MCF 10A (cell line): ENCODE measurements around the gene LHX4. TPM values are rescaled to one million over a fixed set of nuclear protein-coding genes. Genes with fewer than 3 reads are reported as not detected.
"Not testable (repeated sequence)": the region's sequence is repeated elsewhere in the genome, so short reads cannot be mapped to it uniquely, and the experiment has no call there.

Source experiments
- BruUV-seq: library from RNA; stranded (reverse); fragments of 400-500 nt; replicated peaks from 2 replicates; lab custom pipeline; 2021; lab: Mats Ljungman, UMichigan
- CTCF ChIA-PET: fragments of 300-600 bp; sonication (Branson Sonifier 250); formaldehyde crosslinking; extraction: SDS; loops from one replicate; lab custom pipeline; 2021; ENCODE audit warnings: antibody characterized with exemption, inconsistent platforms; lab: Yijun Ruan, JAX
- POLR2A ChIA-PET: fragments of 300-600, 350-650 bp; sonication (Branson Sonifier 250); formaldehyde crosslinking; extraction: SDS; loops from one replicate; lab custom pipeline; 2020; ENCODE audit warnings: antibody characterized with exemption, inconsistent platforms; lab: Yijun Ruan, JAX
- DNase-seq: peaks from one replicate; pipeline ENCODE4 v3.0.0-alpha.2; 2018; ENCODE audit not compliant: unreplicated experiment
- H3K27ac Mint-ChIP-seq: one replicate; pipeline ENCODE4 v1.8.0; 2022; ENCODE audit warnings: mild to moderate bottlenecking, low read depth, mixed read lengths; ENCODE audit not compliant: unreplicated experiment
- H3K27me3 Mint-ChIP-seq: one replicate; pipeline ENCODE4 v1.8.0; 2022; ENCODE audit warnings: mixed read lengths; ENCODE audit not compliant: insufficient read depth, unreplicated experiment
- H3K36me3 Mint-ChIP-seq: one replicate; pipeline ENCODE4 v1.8.0; 2022; ENCODE audit warnings: mild to moderate bottlenecking, moderate library complexity, mixed read lengths; ENCODE audit not compliant: insufficient read depth, unreplicated experiment
- H3K4me1 Mint-ChIP-seq: one replicate; pipeline ENCODE4 v1.8.0; 2022; ENCODE audit warnings: mixed read lengths; ENCODE audit not compliant: insufficient read depth, unreplicated experiment
- H3K4me3 Mint-ChIP-seq: one replicate; pipeline ENCODE4 v1.8.0; 2022; ENCODE audit warnings: mild to moderate bottlenecking, moderate library complexity, mixed read lengths; ENCODE audit not compliant: unreplicated experiment
- H3K9me3 Mint-ChIP-seq: one replicate; pipeline ENCODE4 v1.8.0; 2022; ENCODE audit warnings: mixed read lengths; ENCODE audit not compliant: unreplicated experiment
- CTCF ChIP-seq: fragments of 200-600 bp; IDR thresholded peaks from one replicate; pipeline ENCODE4 v1.8.0; 2022; ENCODE audit warnings: antibody characterized with exemption, mild to moderate bottlenecking; ENCODE audit not compliant: unreplicated experiment
- intact Hi-C: fragments of 100-400 bp; cut with micrococcal nuclease; formaldehyde crosslinking; loops from 2 replicates; pipeline ENCODE4 v1.14.1; 2022
- total RNA-seq: library from RNA; stranded (reverse); gene quantifications from 2 replicates; pipeline ENCODE4 v1.2.3, GENCODE V29; 2022

LHX4 gene
- total RNA-seq, 1 experiment from 2014 or later: not detected

GRCh38 chr1:180199018-180199417 is 31.0 kb upstream of the LHX4 start:
- Mint-ChIP-seq H3K27ac (no peak overlapping the region), H3K9me3 (no peaks in the 10 kb centered on the region), H3K4me3 (no peak overlapping the region), H3K27me3 (no peaks in the 10 kb centered on the region), H3K4me1 (no peaks in the 10 kb centered on the region), H3K36me3 (peaks cover 31% of the 10 kb centered on the region)
- intact Hi-C loops: no loop called here
- no peak for DNase-seq
- no TSS peak for BruUV-seq
- ChIA-PET POLR2A (no interaction called here), CTCF (interaction anchor here (0.8 to 8.7 kb wide), 4 partner anchors 10 to 35 kb away, joined by 3 to 79 read pairs (median 4); no protein-coding TSS in a partner anchor)
- TF ChIP-seq CTCF: no peak

GRCh38 chr1:180201451-180202200 is 28.4 kb upstream of the LHX4 start:
- intact Hi-C loops: no loop called here
- H3K9me3 Mint-ChIP-seq: no peaks in the 10 kb centered on the region
- ChIA-PET CTCF (interaction anchor here (0.9 to 8.7 kb wide), 4 partner anchors 13 to 281 kb away, joined by 4 to 79 read pairs (median 6); no protein-coding TSS in a partner anchor), POLR2A (interaction anchor here (0.6 to 1.2 kb wide), 2 partner anchors 8 to 160 kb away, joined by 3 read pairs; no protein-coding TSS in a partner anchor)
- H3K27ac Mint-ChIP-seq: no peak overlapping the region
- H3K4me1 Mint-ChIP-seq: no peaks in the 10 kb centered on the region
- no peak for TF ChIP-seq CTCF
- peaks cover 10% of the 10 kb centered on the region for H3K36me3 Mint-ChIP-seq
- DNase-seq: no peak
- no peaks in the 10 kb centered on the region for H3K27me3 Mint-ChIP-seq
- BruUV-seq: no TSS peak
- H3K4me3 Mint-ChIP-seq: no peak overlapping the region

GRCh38 chr1:180202588-180202987 is 27.5 kb upstream of the LHX4 start:
- H3K27ac Mint-ChIP-seq, H3K9me3 Mint-ChIP-seq, DNase-seq, H3K4me1 Mint-ChIP-seq, H3K27me3 Mint-ChIP-seq, H3K36me3 Mint-ChIP-seq, H3K4me3 Mint-ChIP-seq, intact Hi-C loops: not testable (repeated sequence)
- ChIA-PET POLR2A (interaction anchor here (0.6 kb wide), 1 partner anchor 9 kb away, joined by 3 read pairs; no protein-coding TSS in a partner anchor), CTCF (interaction anchor here (1.0 to 8.7 kb wide), 4 partner anchors 14 to 387 kb away, joined by 4 to 79 read pairs (median 6); no protein-coding TSS in a partner anchor)
- TSS peak; percentile 2 for BruUV-seq

GRCh38 chr1:180204231-180204630 is 25.8 kb upstream of the LHX4 start:
- ChIA-PET CTCF (interaction anchor here (0.6 to 8.7 kb wide), 3 partner anchors 16 to 72 kb away, joined by 3 to 79 read pairs (median 3); no protein-coding TSS in a partner anchor), POLR2A (no interaction called here)
- no peaks in the 10 kb centered on the region for H3K36me3 Mint-ChIP-seq
- H3K27ac Mint-ChIP-seq: no peak overlapping the region
- no peak for DNase-seq
- TF ChIP-seq CTCF: no peak
- H3K4me3 Mint-ChIP-seq: no peak overlapping the region
- intact Hi-C loops: no loop called here
- H3K4me1 Mint-ChIP-seq: no peaks in the 10 kb centered on the region
- no peaks in the 10 kb centered on the region for H3K9me3 Mint-ChIP-seq
- no TSS peak for BruUV-seq
- no peaks in the 10 kb centered on the region for H3K27me3 Mint-ChIP-seq
